HG02610 (cell line): Measurements from ENCODE around the gene AMN.
A peak's percentile ranks its signal among the peaks of the same experiment; 100 is the strongest.

ENCODE experiments used
- ATAC-seq: cut with Tn5 transposase; IDR thresholded peaks from one replicate; pipeline ENCODE4 v1.9.1; 2021; ENCODE audit warnings: mild to moderate bottlenecking, moderate library complexity; ENCODE audit not compliant: unreplicated experiment

AMN gene

DNA sequence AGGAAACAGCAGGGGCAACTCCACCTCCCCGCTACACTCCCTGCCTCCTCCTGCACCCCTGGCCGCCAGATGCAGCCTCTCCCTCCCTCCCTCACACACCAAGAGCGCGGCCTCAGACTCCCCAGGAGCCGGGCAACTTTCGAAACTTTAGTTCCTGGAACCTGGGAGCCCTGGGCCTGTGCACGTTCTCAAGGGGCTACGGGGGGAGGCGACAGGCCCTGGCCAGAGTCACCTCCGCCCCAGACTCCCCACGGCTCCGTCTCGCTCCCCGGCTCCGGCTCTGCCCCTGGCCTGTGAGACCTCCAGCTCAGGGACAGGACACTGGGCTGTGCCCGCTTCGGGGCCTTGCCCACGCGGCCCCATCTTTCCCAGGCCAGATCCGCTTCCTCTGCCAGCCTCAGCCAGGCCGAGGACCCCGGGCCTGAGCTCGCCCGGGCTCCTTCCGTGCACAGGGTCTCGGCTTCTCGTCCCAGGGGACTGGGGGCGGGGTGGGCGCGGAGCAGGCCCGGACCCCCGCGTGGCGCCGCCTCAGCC, 5.5 kb downstream of the AMN start:
- ATAC-seq: no peak

DNA sequence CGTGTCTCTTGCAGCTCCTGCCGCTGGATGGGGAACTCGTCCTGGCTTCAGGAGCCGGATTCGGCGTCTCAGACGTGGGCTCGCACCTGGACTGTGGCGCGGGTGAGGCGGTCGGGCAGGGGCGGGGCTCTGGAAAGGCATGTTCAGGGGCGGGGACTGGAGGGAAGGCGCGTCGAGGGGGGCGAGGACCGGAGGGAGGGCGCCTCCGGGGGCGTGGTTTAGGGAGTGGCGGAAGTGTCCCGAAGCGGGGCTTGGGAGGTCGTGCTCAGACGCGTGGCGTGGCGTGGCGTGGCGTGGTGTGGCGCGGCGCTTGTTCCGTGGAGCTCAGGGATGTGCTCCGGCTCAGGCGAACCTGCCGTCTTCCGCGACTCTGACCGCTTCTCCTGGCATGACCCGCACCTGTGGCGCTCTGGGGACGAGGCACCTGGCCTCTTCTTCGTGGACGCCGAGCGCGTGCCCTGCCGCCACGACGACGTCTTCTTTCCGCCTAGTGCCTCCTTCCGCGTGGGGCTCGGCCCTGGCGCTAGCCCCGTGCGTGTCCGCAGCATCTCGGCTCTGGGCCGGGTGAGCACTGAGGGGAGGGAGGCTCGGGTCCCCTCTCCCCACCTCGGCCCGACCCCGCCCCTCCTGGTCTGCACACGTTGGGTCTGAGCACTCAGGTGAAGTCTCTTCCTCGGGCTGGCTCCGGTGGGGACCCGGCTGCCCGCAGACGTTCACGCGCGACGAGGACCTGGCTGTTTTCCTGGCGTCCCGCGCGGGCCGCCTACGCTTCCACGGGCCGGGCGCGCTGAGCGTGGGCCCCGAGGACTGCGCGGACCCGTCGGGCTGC, 6.2 kb downstream of the AMN start:
- peak; percentile 48 for ATAC-seq

DNA sequence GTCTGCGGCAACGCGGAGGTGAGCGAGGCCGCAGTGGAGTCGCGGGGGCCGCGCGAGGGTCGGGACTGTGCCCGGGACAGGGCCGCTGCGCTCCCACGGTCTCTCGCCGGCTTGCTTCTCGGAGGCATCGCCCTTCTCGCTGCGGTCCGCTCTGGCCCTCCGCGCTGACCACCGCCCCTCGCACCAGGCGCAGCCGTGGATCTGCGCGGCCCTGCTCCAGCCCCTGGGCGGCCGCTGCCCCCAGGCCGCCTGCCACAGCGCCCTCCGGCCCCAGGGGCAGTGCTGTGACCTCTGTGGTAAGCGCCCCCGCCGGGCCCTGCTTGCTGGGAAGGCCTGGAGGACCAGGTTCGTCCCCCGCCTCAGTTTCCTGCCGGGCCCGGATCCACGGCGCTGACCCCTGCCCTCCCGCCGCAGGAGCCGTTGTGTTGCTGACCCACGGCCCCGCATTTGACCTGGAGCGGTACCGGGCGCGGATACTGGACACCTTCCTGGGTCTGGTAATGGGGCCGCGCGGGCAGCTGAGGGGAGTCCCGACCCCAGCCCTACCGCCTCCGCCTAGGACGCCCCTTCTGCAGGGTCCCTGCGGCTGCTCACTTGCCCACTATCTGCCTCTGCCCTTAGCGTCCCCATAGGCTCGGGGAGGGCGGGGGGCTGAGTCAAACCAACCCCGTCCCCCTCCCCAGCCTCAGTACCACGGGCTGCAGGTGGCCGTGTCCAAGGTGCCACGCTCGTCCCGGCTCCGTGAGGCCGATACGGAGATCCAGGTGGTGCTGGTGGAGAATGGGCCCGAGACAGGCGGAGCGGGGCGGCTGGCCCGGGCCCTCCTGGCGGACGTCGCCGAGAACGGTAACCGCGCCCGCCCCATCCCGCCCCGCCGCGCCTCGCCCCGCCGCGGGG, 7.0 kb downstream of the AMN start:
- no peak for ATAC-seq

DNA sequence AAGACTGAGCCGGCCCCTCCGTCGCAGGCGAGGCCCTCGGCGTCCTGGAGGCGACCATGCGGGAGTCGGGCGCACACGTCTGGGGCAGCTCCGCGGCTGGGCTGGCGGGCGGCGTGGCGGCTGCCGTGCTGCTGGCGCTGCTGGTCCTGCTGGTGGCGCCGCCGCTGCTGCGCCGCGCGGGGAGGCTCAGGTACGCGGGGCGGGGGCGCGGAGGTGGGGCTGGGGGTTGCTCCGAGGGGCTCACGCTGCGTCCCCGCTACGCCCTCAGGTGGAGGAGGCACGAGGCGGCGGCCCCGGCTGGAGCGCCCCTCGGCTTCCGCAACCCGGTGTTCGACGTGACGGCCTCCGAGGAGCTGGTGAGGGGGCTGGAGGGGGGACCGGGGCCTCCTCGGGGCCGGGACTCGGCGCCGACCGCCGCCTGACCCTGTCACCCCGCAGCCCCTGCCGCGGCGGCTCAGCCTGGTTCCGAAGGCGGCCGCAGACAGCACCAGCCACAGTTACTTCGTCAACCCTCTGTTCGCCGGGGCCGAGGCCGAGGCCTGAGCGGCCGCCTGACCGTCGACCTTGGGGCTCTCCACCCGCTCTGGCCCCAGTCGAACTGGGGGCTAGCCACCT, 7.8 kb downstream of the AMN start:
- no peak for ATAC-seq

DNA sequence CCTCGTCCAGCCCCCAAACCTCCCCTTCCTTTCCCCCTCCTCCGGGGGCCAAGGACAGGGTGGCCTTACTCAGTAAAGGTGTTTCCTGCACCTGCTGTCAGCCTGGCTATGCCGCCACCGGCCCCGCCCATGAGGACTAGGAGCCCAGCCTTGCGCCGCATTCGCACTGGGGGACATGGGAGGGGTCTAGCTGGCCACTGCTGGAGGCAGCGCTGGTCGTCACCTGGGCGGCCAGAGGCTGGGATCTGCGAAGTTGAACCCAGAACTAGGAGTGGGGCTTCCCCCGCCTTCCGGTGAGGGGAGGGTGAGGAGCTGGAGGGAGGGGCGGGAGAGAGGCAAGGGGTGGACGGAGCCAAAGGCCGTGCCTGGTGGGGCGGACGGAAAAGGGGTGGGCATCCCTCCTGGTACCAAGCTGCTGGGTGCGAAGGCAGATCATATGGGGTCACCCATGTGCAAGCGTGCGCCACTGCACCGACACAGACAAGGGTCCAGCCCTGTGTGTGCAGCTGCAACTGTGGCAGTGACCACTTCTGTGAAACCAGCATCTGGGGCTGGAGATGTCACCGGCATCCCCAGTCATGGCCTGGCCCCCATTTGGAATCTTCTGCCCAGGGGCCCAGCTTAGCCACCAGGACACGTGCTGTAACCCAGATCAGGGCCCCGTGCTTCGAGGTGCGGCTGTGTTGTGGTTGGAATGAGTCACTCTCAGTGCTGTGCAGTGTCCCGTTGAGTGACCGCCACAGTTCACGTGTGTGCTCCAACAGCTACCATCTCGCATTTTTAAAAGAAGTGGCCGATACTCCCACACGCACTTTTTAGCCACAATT, 8.5 kb downstream of the AMN start:
- ATAC-seq: no peak

DNA sequence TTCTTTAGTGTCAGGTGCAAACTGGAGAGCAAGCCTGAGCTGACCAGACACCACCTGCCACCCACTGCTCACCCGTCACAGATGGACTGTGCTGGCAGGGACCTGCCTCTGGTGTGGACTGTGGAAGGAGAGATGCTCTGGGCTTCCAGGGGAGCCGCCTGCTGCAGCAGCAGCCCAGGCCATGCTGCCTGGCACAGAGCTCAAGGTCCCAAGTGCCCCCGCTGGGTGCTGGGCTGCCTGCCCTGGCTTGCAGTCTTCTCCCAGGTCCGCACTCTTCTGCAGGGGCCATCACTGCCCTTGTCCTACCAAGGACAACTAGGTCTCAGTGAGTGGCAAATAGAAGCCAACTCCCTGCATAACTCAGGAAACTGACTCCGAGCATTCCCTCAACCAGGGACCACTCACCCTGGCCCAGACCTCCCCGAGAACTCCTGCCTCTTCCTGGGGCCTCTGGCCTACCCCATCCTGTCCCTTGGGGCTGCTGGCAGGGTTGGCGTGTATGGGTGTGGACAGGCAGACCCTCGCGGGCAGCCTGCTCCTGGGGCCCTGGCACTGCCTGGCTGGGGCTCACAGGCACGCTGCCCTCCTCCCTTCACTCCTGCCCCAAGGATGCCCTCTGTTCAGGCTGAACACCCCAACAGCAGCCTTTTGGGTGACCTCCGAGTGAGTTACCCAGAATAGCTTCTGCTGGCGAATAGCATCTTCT, 9.3 kb downstream of the AMN start:
- ATAC-seq: no peak

DNA sequence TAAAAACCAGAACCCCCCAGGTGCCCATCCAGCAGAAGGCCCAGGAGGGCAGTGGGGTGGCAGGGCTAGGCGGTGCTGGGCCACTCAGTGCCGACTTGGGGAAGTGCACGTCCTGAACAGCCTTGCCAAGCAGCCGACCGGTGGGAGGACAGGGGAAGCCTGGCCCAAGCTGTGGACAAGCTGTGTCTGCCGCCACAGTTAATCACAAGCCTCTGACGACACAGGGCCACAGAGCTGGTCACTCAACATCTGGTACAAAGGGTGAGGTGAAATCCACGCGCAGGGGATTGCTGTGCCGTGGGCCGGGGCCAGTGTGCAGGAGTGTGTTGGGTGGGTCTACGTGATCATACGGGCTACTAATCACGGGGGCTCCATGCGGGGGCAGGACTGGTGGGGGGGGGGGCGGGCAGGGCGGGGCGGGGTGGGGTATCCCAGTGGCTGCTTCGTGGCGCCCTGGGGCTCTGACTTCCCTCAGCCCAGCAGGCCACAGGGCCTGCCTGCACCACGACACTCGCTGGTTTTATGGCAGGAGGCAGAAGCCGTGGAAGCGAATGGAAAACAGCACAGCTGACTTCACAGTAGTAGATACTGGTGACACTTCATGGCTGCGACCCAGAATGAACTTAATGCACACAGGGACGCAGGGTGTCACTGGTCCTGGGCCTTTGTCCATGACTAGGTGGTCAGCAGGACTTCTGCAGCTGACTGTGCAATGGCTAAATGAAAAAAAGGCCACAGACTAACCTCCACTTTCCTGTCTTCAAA, 10.2 kb downstream of the AMN start:
- ATAC-seq: no peak

DNA sequence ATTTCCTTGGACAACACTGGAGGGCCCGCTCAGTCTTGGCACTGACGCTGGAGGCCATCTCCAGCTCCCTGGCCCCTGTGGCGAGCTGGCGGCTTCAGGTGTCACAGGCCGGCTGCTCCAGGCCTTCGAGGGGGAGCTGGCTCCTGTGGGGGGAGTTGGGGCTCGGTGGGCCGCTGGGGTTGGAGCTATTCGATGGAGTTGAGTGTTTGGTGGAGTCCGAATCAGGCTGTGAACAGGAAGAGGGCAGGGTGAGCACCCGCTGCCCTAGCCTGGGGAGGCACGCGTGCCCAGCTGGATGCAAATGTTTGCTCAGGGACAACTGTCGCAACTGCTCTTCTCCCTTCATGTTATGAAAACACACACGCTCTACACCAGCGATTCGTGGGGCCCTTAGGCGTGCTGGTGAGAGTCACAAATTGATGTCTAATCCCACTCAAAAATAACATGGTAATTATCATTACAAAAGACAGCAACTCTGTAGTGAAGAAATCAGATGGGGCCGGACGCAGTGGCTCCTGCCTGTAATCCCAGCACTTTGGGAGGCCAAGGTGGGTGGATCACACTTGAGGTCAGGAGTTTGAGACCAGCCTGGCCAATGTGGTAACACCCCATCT, 11.3 kb downstream of the AMN start:
- ATAC-seq: no peak

DNA sequence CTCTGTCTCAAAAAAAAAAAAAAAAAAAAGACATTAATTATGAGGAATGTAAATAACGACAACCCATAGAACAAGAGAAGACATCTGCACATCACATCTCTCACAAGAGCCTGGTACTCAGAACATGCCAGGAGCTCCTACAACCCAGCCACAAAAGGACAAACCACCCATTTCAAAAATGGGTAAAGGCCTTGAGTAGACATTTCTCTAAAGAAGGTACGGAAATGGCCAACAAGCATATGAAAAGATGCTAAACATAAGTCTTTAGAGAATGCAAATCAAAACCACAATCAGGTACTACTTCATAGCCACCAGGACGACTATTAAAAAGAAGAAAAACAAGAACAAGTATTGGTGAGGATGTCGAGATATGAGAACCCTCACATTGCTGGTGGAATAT, 13.3 kb downstream of the AMN start:
- no peak for ATAC-seq

DNA sequence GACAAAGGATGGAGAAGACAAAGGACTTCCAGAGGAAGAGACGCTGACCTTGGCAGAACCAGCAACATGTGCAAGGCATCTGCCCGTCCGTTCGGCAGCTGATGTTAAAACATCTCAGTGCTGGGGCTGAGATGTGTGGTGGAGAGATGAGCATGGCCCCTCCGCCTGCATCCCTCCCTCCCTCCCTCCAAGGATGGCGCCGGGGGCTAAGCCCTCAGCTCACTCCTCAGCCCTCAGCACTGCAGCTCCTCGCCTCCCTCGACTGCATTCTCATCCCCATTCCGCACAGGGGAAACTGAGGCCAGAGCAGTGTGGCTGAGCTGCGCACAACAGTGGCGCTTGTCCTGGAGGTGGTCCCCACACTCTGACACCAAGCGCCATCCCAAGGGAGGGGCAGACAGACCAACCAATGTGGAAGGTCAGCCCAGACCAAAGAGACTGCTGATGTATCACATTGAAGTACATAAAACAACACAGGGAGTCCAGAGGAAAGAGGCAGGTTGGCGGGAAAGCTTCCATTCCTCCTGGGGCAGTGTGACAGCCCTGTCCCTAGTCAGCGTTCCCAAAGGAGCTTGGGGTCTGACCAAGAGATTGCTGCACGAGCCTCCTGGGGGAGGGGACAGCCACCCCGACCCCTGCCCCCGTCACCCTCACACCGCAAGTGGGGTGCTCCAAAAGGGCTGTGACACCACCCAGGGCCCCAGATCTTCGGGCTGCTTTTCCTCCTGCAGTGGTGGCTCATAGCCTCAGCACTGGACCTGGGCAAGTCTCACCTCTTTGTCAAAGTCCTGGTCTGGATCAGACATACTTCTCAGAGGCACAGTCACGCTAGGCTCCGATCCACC, 15.1 kb downstream of the AMN start:
- ATAC-seq: no peak

DNA sequence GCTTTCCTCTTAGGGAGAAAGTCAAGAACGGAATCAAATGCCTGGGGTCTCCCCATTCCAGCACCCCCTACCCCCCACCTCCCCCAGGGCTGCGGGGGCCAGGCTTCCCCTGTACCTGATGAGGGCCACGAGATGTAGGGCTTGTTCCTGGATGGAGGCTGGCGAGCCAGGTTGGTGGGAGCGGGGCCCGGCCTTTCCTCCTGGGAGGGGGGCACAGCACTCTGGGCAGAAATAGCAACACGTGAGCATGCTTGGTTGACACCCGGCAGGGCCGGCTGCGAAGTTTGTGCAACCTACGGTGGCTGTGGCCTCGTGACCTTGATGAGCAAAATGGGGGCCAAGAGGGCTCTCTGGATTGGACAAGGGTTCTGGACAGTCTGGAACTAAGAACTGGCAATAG, 15.7 kb downstream of the AMN start:
- ATAC-seq: no peak

DNA sequence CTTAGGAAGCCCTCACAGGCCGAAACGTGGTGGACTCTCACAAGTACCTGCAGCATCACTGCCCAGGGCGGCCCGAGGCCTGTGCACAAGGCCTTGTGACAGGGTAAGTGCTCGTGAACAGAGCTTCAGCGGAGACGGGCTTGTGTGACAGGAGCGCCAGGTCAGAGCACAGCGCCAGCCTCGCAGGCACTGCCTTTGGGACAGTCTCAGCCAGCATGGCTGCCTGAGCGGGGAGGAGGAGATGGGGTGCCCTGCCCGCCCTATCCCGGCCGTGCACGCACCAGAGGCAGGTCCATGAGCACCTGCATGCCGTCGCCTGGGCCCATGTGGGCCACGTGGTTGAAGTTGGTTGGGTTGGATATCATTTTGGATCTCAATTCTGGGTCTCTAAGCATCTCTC, 16.9 kb downstream of the AMN start:
- no peak for ATAC-seq

DNA sequence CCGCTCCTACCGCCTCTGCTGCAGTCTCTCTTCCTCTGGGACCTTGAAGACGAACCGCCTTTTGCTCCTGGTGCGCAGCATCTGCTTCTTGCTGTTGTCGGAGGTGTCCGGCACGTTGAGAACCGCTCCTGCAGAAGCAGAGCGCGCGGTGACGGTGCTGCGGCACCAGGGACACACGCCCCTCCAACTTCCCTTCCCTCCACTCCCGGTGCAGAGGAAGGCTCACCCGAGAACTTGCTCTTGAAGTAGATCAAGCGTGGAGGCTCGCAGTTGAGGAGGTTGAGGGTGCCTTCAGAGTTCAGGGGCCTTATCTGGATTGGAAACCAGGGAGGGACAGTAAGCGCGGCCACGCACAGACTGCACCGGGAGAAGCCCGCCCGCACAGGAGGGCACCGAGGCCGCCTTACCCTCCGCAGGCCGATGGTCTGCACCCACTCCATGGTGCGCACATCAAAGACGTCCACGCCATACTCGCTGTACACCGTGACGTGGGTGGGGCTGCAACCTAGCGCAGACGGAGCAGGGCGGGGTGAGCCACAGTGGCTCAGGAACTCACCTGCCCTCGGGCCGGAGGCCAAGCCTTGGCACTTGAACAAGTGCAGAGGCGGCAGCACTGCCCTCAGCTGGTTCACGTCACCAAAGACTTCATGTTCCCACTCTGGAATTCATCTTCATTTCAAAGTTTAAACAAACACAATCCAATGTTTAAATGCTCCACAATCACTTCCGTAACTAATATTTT, 17.5 kb downstream of the AMN start:
- no peak for ATAC-seq

DNA sequence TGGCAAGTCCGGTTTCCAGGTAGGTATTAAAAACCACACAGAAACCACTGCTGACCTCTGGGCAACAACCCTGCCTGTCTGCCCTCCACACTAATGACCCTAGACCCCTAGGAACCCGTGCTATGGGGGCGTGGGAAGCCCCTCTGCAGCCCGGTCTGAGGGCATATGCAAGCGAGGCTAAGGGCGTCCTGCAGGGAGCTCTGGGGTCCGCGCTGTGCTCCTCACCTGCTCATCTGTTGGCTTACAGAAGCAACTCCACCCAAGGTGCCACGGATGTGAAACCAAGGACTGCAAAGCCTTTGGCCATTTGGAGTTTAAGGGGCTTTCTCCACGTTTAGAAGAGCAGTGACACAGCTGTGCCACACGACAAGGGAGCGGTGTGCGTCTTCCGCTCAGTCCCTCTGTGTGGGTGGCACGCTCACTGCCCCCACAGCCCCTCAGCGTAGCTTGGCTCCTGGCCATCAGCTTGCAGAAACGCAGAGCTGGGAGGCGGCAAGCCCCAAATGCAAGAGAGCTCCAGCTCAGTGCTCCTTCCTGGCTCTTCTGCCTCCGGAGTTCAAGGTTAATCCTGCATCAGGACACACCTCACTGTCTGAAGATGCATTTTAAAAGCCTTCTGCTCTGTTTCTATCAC, 18.4 kb downstream of the AMN start:
- ATAC-seq: no peak

DNA sequence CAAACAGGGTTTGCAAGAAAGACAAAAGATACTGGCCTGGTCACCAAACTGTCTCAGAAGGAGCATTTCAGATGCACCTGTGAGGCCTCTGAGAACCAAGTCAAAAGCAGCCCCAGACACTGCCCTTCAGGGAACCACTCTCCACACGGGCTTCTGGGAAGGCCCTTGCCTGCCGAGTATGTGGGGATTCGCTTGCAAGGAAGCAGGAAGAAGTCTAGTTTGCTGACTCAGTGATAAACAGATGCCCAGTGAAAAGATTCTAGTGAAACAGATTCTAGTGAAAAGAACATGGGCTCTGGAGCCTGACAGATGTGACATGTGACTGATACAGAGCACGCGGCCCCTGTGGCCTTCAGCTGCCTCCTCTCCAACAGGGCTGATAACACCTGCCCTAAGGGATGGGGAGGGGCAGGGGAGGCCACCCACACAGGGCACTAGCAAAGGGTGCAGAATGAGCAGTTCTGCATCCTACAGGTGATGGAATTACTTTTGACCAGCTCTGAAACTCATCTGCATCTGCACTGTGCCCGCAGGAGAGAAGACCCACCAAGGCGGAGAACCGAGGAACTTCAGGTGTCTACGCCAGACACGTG, 19.1 kb downstream of the AMN start:
- ATAC-seq: no peak

DNA sequence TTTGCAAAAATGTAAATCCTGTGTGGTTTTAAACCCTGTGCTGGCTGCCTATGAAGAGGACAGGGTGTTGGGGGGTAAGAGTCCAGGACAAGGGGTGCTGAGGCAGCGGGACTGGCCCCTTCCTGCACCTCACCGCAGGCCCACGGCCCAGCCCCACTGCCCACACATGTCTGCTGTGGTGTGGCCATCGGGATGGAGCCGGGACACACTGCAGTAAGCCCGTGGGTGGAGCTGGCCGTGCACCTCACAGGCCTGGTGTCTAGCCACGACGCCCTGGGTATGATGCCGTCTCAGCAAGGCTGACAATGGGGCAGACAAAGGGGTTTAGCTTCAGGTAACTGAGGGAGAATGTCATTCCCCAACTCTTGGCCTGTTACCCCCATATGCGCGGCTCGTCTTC, 19.6 kb downstream of the AMN start:
- ATAC-seq: no peak
